Activated CD4-positive, alpha-beta T cell treated with anti-CD3 and anti-CD28 coated beads, Interleukin-2, amount 50 U/mL, for 1 hour (primary cell): ENCODE data around the gene MSI2.

Experiments used
- DNase-seq: peaks from one replicate; pipeline ENCODE4 v3.0.0-alpha.2; 2020

MSI2 gene

DNA sequence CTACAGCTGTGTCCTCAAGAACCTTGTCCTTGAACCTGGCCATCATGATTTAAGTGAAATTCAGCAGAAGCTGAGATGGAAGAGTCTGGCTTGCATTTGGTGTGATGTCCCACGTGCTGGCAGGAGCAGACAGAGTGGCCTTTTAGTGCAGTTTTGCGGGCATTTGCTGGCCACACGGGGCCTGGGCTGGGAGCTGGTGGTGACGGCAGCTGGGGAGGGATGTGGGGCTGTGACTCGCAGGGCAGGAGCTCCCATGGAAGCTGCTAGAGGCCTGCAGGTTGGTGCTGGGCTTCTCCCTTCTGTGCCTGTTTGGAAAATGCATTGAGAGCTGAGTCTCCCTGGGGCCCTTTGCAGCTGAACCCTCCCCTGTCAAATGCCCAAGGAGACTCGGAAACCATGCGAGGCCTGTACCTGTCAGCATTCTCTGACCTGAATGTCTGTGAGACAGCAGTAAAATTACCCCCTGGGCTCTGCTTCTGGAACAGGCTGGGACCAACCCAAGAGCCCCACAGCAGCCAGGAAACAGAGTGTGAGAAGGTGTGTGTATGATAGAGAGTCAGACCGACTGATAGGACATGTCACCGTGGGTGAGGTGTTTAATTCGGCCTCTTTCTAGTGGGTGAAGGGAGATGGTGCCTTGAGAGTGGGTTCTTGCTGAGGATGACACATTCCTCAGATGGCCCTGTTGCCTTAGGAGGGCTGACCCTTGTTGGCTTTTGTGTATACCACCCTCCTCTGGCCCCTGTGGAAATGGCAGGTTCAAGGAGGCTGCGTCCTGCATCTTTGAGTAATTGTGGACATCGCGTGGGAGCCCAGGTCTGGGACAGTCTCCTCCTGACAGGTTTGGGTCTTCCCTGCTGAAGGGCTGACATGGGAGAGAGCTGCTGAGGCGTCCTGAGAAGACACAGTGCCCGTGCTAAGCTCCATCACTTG lies 145.5 kb downstream of the MSI2 start:
- no peak for DNase-seq

DNA sequence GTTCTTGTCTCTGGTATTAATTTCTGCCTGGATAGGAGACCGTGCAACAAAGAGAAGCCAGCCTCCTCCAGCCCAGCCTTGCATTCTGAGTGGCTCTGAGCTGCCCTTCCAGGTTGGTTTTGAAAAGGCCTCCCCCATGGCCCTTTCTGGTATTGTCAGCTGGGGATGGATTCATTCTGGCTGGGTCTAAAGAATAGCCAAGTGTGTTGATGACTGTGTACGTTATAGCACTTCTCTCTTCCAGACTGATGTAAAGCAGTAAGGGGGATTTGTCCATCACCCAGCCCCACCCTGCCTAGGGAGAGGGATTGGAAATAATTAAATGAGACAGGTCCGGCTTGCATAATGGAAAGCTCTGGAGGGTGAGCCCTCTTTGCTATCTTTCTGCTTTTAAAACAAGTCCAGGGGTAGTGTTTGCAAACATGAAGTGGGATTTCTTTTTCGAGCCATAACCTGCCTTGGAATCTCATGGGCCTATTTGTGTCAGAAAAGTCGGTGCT lies 146.4 kb downstream of the MSI2 start:
- DNase-seq: no peak

DNA sequence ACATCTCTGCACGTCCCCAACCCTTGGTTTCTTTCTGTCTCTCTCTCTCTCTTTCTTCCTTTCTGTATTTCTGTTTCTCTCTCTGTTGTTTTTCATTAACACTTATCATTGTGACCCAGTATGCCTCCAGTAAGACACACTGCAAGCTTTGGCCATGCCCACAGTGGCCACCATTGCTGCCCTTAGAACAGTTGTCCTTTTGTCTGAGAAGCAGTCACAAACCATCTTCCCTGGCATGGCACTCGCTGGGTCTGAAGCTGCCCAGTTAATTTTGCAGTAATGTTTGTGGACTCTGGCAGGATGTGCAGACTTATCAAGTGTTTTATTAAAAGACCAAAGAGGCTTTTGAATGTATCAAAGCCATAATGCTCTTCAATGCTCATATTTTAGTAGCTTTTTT lies 146.9 kb downstream of the MSI2 start:
- no peak for DNase-seq

DNA sequence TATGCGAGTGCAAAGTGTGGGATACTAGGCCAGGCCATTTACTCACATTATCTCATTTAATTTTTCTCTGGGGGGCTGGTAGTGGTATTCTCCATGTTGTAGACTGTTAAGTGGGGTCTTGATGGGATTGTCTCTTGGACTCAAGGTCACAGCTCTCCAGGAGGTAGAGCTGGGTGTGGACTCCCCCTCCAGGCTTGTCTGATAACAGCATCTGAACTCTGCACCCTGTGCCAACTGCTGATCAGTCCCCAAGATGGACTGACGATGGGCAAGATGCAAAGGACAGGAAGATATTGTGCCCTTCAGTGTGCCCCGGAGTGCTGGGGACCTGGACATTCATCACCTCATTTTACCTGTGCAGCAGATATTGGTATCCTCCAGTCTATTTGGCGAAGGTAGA lies 147.8 kb downstream of the MSI2 start:
- DNase-seq: no peak

DNA sequence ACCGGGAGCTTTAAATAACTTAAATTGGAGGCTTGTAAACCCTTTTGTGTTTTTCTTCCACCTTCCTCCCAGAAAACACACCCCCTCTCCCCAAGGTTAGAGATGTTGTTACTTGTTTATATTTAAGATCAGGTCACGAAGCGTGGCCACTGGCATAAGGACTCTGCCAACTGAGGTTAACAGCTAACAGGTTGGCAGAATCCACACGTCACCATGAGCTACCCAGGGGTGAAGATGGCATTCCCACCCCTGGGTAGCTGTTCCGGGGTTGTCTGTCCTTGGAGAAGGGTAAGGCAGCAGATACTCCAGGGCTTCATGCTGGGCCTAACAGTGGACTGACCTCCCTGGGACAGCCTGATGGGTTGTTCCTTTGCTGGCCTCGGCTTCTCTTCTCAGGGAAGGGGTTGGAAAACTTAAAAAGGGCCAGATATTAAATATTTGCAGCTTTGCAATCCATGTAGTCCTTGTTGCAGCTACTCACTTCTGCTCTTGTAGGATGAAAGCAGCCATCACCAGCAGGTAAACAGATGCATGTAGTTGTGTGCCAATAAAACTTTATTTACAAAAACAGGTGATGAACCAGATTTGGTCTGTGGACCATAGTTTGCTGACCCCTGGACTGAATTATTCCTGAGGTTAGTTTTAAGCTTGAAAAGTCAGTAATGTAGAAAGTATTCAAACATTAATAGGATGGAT lies 148.6 kb downstream of the MSI2 start:
- no peak for DNase-seq

DNA sequence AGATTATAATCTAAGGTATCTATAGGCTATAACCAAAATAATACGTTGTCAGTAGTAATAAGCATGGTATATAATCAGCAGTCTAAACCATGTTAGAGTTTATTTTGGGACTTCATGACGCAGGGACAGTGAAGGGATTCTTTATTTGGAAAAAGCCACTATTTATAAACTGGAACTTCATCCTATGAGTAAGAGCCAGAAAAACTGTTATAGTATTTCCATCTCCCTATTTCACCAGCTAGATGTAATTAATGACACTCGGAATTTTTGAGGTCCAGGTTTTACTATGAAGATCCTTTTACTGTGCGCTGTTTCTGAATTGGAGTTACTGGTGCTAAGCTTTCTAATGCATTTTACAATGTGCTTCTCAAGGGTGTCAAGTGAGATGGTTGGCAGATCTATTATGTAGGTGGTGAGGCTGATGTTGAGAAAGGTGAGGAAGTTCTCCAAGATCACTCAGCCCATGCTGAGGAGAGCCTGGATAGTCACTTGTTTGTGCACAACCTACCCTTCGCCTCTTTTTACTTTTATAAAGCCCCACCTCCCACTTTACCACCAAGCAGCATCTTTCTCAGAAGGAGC lies 149.3 kb downstream of the MSI2 start:
- no peak for DNase-seq

DNA sequence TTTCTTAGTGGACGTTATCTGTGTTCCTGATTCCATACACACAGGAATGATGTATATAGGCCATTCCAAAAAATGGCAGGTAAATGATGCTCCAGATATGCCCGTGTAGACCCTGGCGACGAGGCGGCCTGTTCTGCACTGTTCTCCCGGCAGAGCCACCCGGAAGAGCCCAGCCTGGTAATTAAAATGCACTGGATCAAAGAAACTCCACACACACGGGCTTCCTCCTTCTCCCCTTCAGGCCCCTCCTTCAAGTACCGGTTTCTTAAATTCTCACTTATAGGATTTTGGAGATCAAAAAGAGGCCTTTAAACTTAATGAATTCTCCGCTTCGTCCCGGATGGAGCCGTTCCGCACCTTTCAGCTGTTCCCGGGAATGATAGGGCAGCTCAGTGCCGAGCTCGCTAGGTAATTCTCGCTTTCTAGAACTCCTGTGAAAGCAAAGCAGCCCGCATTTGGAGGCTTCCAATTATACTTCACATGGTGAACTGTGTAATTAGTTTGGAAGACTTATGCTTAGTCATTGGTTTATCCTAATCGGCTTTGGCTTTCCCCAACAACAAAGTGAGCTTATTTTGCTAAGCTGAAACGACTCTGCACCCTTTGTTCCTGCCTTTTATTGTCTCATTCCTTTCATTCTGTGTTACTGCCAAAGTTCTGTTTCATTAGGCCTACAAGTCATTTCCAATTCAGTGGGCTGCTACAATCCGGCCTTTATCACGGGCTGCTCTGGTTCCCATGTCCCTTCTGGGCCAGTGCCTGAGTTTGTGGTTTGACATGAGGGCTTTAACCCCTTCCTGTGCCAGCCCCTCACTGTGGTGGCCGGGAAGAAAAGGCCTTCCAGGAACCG lies 150.0 kb downstream of the MSI2 start:
- DNase-seq: no peak

DNA sequence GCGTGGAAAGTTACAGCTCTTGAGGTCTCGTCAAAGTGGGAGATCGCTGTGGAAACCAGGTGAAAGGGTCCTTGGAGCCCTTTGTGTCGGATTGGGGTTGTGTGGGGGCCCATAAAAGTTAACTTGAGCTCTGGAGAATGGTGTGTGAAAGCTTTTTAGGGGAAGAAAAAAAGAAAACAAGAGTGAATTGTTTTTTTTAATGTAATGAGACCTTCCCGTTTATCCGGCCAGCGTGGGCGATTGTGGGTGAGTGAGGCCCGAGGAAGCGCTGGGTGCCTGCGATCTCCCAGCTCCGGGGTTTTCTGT lies 150.6 kb downstream of the MSI2 start:
- DNase-seq: no peak

DNA sequence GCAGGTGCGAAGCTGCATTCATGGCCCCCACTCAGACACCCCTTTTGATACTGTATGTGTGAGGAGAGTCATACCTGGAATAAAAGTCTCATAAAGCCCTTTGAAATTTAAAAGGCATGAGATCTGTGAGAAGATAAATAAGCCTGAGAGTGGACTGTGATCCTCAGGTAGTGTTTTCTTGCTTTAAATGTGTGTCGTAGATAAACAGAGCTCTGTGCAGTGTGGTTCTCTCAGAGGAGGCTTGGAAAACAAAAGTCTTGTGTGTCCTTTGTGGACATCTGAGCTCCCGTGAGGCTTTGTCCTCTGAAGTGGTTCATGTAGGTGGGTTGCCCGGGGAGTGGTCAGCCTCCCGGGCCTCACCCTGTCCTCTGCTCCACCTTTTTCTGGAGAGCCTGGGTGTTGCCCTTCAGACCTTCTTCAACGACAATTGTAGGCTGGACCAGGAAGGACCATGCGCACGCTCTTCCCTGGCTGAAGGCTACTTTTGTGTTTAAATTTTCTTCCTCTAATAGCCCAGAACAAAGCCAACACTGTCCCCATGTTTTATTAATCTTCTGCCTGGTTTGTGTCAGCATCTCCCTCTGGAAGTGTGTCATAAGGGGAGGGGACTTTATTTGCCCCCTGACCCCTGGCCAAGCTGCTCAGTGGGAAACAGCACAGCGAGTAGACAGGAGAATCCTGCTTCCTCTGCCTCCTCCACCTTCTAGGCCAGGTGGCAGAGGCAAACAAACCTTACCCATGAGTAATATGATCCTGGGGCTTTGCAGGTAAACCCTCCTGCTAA lies 151.2 kb downstream of the MSI2 start:
- no peak for DNase-seq

DNA sequence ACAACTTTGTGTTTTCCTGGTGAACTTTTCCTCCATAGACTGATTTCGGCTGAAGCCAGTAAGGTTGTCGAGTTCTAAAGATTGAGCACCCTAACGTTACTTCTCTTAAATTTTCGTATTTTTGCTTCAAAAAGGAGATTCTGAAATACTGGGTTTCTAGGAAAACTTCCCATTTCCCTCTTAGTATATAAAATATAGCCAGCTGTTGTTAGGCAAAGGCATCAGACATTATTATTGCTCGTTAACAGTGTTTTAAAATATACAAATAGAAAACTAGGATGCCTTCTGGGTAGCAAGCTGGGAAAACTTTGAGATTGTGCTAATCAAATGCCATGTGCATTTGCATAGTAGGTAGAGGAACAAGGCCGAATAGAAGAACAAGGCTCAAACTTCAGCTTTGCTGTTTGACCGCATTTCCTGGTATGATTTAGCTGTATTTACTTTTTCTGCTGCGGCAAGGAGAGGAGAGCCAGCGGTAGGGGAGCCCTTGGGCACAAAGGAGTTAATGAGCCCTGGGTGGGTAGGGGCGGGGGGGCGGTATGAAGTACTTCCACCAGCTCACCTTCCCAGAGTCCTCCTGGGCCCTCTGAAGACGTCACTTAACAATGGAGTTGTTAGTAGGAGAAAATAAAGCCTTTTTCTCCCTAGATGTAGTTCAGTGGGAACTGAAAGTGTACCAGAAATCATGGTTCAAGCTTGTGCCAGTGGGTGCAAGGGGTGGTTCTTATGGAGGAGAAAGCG lies 151.9 kb downstream of the MSI2 start:
- no peak for DNase-seq

DNA sequence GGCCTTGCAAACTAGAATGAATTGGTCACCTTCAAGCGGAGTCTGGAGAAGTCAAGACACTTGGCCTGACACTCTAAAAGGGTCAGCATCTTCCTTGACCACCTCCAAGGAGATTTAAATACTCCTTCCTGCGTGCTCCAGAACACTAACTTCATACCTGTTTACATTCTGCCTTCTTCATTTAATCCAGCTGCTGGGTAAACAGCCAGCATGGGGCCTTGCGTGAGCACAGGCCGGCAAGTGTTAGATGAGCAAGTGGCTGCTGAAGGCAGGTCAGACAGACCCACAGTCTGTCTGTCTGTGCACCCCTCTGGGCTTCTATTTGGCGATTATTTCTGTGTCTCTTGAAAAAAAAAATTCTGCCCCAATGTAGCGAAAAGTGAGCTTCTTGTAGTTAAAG lies 153.8 kb downstream of the MSI2 start:
- no peak for DNase-seq

DNA sequence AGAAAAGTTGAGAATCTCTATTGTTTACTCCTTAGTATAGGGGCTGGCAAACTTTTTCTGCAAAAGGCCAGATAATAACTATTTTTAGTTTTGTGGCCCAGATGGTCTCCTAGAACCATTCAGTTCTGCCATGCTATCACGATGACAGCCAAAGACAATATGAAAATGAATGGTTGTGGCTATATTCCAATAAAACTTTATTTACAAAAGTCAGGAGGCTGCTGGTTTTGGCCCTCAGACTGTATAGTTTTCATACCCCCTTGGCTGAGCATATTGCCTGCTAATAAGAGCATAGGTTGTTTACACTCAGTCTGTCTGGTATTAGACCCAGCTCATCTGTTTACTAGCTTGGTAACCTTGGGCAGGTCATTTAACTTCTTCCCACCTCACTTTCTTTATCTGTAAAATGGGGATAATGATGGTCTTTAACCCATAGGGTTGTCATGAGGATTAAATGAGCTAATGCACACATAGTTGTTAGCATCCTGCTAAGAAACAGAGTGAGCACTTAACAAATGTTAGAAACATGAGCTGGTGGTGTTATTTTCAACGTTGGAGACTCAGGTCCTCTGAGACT lies 156.3 kb downstream of the MSI2 start:
- no peak for DNase-seq

DNA sequence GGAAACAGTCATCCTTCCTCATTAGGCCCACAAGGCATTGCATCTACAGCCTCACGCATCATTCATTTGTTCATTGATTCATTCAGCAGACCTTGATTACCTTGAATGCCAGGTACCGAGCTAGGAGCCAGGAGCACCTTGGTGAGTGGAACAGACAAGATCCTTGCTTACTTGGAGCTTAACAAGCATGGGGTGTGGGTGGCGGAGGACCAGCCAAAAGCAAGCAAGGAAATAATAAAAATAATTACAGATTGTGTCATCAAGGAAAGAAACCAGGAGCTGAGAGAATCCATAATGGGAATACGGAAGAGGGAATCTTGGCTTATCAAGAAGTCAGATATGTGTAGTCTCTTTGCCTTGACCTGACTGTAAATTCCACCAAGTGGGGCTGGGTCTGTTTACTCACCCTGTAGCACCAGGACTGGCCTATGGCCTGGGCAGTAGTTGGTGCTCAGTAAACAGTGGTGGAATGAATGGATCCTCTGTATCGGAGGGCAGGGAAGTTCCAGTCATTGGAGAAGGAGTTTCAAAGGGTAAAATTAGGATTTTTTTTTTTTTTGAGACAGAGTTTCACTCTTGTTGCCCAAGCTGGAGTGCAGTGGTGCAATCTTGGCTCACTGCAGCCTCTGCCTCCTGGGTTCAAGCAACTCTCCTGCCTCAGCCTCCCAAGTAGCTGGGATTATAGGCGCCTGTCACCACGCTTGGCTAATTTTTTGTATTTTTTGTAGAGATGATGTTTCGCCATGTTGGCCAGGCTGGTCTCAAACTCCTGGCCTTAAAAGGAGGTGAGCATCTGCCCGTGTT lies 157.7 kb downstream of the MSI2 start:
- no peak for DNase-seq

DNA sequence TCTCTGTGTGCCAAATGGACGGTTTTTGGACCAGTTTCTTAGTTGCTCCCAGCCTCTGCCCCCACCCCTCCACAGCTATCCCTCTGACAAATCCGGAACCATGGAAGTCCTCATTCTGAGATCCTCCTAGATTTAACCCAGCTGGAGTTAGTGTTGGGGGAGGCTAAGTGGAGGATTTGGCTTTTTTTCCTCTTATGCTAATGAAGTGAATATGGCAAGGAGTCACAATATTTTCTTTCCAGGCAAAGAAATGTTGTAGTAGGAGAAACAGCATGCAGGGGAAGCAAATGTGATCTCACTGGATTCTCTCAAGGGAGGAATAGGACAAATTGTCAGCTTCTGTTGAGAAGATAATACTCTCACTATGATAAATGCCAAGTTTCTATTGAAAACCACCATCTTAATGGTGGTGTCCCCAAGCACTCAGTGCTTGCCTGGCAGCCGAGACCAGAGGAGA lies 159.5 kb downstream of the MSI2 start:
- DNase-seq: no peak

DNA sequence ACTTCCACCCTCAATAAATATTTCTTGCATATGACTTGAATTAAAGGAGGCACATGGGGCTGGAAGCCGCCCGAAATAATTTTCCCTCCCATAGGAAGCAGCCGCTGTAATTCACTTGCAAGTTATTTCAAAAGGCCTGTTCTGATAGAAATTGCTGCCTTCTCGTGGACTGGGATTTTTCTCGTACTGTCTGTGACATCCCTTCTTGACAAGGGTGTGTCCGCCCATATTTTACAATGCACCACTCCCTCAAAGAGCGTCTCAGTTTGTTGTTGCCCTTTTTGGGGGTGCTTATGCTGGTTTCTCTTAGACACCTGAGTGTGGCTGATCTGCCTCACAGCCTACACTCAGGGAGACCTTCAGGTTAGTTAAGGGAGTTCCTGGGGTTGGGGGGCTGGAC lies 160.0 kb downstream of the MSI2 start:
- DNase-seq: no peak

DNA sequence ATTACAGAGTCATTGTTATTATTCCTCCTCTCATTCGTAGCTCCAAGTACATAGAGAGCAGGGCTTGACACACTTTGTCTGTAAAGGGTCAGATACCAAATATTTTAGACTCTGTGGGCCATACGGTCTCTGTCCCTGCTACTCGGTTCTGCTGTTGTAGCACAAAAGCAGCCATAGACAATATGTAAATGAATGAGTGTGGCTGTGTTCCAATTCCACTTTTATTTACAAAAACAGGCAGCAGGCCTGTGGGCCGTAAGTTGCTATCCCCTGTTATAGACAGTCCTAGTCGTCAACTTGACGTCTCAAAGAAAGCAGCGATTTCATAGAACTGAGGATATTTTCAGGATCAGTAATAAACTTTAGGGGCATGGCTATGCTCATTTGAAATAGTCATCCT lies 161.6 kb downstream of the MSI2 start:
- DNase-seq: no peak

DNA sequence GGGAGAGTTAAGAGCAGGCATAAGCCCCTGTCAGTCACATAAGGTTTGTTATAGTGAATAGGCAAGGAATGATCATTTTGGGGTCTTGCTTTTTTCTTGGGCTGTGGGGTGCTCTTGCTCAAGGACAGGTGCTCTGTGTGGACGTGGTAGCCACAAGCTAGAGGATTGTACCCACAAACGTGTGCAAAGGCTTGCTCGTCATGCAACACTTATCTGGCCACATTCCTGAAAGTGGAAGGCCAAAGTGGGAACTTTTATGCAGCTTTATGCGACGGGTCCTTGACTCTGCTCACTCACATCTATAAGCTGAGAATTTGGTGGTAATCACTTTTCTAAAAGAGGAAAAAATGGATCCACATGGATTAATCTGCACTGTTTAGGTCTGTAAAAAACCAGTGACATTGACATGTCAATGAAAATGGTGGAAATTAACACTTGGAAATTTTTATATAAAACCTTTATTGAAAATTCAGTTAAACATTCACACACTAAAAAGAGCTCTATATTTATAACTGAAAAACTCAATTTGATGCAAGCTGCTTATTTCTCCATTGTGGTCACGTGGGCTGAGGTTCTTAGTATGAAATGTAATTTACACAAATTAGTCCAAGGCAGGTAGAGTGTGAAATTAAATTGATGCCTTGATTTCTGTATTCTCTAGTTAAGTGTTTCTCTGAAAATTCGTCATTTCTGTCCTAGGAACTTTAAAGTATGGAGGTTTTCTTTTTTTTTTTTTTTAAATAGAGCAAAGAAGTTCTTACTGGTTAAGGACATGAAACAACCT lies 162.3 kb downstream of the MSI2 start:
- DNase-seq: no peak

DNA sequence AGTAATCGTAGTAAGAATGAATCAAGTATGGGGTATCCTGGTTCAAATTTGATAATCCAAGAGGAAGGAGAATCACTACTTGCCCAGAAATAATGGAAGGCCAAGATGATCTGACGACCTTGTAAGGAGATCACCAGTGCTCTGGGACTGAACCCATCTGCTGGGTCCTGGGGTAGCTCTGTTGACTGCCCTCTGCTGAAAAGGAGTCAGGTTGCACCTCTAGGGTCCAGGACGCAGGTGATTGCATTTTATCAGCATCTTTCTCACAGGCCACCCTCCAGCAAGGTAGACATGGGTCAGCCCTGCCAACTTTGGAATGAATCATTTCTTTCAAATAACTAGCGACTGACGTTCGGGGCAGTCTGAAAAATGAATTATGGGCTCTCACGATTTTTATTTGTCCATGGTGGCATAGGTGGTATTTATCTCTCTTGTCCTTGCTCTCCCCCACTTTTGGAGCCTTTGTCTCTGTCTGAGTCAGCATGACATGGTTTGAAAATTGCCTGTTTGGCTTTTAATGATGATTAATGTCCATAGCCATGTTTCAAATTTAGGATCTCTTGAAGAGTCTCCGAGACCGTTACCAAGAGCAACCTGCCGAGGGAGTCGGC lies 163.7 kb downstream of the MSI2 start:
- no peak for DNase-seq
